Naive thymus-derived CD4-positive, alpha-beta T cell (primary cell): ENCODE data around the gene RUBCN. TPM values are rescaled to one million over a fixed set of nuclear protein-coding genes. Genes with fewer than 3 reads are reported as not detected.
"Not testable (repeated sequence)": the region's sequence is repeated elsewhere in the genome, so short reads cannot be mapped to it uniquely, and the experiment has no call there.

Experiments
- ATAC-seq: fragments of 150-1000 bp; cut with Tn5 transposase; 2 replicates; pipeline ENCODE4 v1.10.0; 2021; ENCODE audit warnings: mild to moderate bottlenecking, moderate library complexity
- CTCF ChIA-PET: fragments of 350-600 bp; sonication (Branson Sonifier 250); formaldehyde crosslinking; loops from one replicate; lab custom pipeline; 2021; ENCODE audit warnings: antibody characterized with exemption; lab: Charles Lee
- POLR2A ChIA-PET: fragments of 350-600 bp; sonication (Branson Sonifier 250); formaldehyde crosslinking; loops from one replicate; lab custom pipeline; 2021; ENCODE audit warnings: antibody characterized with exemption, inconsistent platforms; lab: Charles Lee
- DNase-seq, 9 donors: peaks; one replicate each; pipeline versions ENCODE4 v3.0.0 to v3.0.0-alpha.2; 2020 to 2022; ENCODE audit warnings: mixed read lengths in 1 of 9
- H3K27ac ChIP-seq: one replicate; pipeline ENCODE4 v1.7.0; 2013; ENCODE audit warnings: mild to moderate bottlenecking, low read depth, low read length, moderate library complexity
- H3K27me3 ChIP-seq, 2 donors: one replicate each; pipeline ENCODE4 v1.7.0; 2013; ENCODE audit warnings: low read length in 2 of 2, mild to moderate bottlenecking in 2 of 2, moderate library complexity in 2 of 2; ENCODE audit not compliant: control insufficient read depth in 2 of 2, insufficient read depth in 2 of 2
- H3K36me3 ChIP-seq, 3 experiments: 1 replicate in 2 of 3; 2 replicates in 1 of 3; pipeline ENCODE4 v1.7.0; 2013; ENCODE audit warnings: low read length in 3 of 3, mild to moderate bottlenecking in 3 of 3, moderate library complexity in 1 of 3; ENCODE audit not compliant: insufficient read depth in 3 of 3, control insufficient read depth in 2 of 3
- H3K4me1 ChIP-seq, 2 donors: one replicate each; pipeline ENCODE4 v1.7.0; 2013; ENCODE audit warnings: low read length in 2 of 2, mild to moderate bottlenecking in 2 of 2, moderate library complexity in 1 of 2; ENCODE audit not compliant: control insufficient read depth in 2 of 2, insufficient read depth in 2 of 2
- H3K4me3 ChIP-seq: 2 replicates; pipeline ENCODE4 v1.7.0; 2013; ENCODE audit warnings: mild to moderate bottlenecking, low read length
- H3K9me3 ChIP-seq, 3 experiments: 1 replicate in 2 of 3; 2 replicates in 1 of 3; pipeline ENCODE4 v1.7.0; 2013; ENCODE audit warnings: low read length in 3 of 3; ENCODE audit not compliant: control insufficient read depth in 2 of 3
- H3K27ac Mint-ChIP-seq, 9 donors: one replicate each; pipeline ENCODE4 v1.8.0; 2020 to 2022; ENCODE audit warnings: mixed read lengths in 9 of 9, mild to moderate bottlenecking in 8 of 9, moderate library complexity in 5 of 9, inconsistent platforms in 2 of 9
- H3K27me3 Mint-ChIP-seq, 5 donors: one replicate each; pipeline ENCODE4 v1.8.0; 2021 to 2022; ENCODE audit warnings: mixed read lengths in 5 of 5, mild to moderate bottlenecking in 1 of 5
- H3K36me3 Mint-ChIP-seq, 5 donors: one replicate each; pipeline ENCODE4 v1.8.0; 2020 to 2022; ENCODE audit warnings: mixed read lengths in 5 of 5, mild to moderate bottlenecking in 3 of 5, inconsistent platforms in 1 of 5
- H3K4me1 Mint-ChIP-seq, 7 donors: one replicate each; pipeline ENCODE4 v1.8.0; 2020 to 2022; ENCODE audit warnings: mixed read lengths in 7 of 7, mild to moderate bottlenecking in 3 of 7, inconsistent platforms in 1 of 7
- H3K4me3 Mint-ChIP-seq, 10 donors: one replicate each; pipeline ENCODE4 v1.8.0; 2020 to 2022; ENCODE audit warnings: mild to moderate bottlenecking in 10 of 10, mixed read lengths in 10 of 10, moderate library complexity in 6 of 10, inconsistent platforms in 2 of 10
- H3K9me3 Mint-ChIP-seq, 11 donors: one replicate each; pipeline ENCODE4 v1.8.0; 2020 to 2022; ENCODE audit warnings: mixed read lengths in 11 of 11, mild to moderate bottlenecking in 4 of 11, inconsistent platforms in 1 of 11, moderate library complexity in 1 of 11
- intact Hi-C, 2 donors: fragments of 100-400 bp; cut with micrococcal nuclease; formaldehyde crosslinking; loops; one replicate each; pipeline ENCODE4 v1.15.1; 2023
- polyA plus RNA-seq, 2 donors: library from polyadenylated mRNA; unstranded; fragments of 300-500 nt; fragmentation: Illumina TruSeq; gene quantifications; one replicate each; pipeline ENCODE4 v1.2.3, GENCODE V29; 2021
- total RNA-seq, 6 experiments: library from RNA in 5 of 6; stranded (reverse) in 5 of 6; gene quantifications; 1 replicate in 5 of 6; 2 replicates in 1 of 6; pipeline ENCODE4 v1.2.3 and lab custom pipeline; 2021 to 2026

Gene RUBCN
- total and polyA plus RNA-seq, 7 experiments from 2014 or later: 23.2 to 61.7 (median 45.7) TPM

DNA sequence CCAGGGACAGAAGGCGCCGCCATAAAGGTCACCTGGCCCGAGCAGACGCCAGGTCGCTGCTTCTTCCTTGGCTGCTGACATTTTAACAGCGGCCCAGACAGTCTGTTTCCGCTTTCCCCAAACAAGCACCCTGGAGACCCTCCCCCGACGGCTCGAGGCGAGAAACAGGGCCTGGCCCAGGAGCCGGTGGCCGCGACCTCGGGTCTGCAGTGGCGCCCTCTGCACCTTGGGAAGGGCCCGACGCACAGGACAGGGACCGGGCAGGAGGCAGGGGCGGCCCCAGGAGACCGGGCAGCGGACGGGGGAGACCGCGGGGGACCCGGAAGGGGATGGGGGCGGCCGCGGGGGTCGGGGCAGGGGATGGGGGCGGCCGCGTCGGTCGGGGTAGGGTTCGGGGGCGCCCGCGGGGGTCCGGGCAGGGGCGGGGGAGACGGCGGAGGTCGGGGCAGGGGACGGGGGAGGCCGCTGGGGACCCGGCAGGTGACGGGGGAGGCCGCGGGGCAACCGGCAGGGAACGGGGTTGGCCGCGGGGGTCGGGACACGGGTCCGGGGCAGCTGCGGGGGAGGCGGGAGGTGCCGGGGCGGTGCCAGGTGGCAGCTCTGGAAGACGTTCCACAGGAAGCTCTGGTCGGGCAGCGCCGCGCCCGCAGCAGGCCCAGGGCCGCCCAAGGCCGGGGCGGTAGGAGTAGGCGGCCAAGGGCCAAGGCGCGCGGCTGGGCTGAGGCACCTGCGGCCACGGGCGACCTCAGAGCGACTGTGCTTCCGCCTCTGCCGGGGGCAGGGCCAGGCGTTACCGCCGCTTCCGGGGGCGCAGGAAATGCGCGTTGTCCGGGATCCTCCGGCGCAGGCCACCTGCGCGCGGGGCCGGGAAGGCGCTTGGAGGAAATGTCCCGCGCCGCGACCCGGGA, 82.4 kb downstream of the RUBCN start:
- H3K9me3 ChIP-seq, POLR2A ChIA-PET, H3K36me3 Mint-ChIP-seq, H3K27me3 ChIP-seq, H3K27ac ChIP-seq, H3K27me3 Mint-ChIP-seq, H3K4me3 ChIP-seq, H3K4me1 ChIP-seq, CTCF ChIA-PET, intact Hi-C loops, H3K9me3 Mint-ChIP-seq, H3K36me3 ChIP-seq: not testable (repeated sequence)
- peak overlapping the region in 2 of 10 donors; percentile 56 to 69 for H3K4me3 Mint-ChIP-seq
- H3K4me1 Mint-ChIP-seq: peaks cover 0 to 17% (median 5%) of the 10 kb centered on the region in 7 donors
- peak overlapping the region in 1 of 9 donors; percentile 80 for H3K27ac Mint-ChIP-seq
- DNase-seq (peak in 7 of 9 donors; percentile 14 to 67 (median 29)), ATAC-seq (peak; percentile 94)

- H3K4me3 Mint-ChIP-seq, H3K9me3 ChIP-seq, POLR2A ChIA-PET, H3K27me3 ChIP-seq, H3K27ac ChIP-seq, H3K36me3 ChIP-seq, H3K4me1 ChIP-seq, H3K4me3 ChIP-seq, CTCF ChIA-PET, H3K36me3 Mint-ChIP-seq, H3K27ac Mint-ChIP-seq, ATAC-seq, intact Hi-C loops, H3K27me3 Mint-ChIP-seq, H3K9me3 Mint-ChIP-seq: not testable (repeated sequence)
- peaks cover 0 to 17% (median 5%) of the 10 kb centered on the region in 7 donors for H3K4me1 Mint-ChIP-seq
- DNase-seq: peak in 1 of 9 donors; percentile 10
These were observed 83.8 kb downstream of the RUBCN start for GRCh38 chr3:197652860-197653259.

DNA sequence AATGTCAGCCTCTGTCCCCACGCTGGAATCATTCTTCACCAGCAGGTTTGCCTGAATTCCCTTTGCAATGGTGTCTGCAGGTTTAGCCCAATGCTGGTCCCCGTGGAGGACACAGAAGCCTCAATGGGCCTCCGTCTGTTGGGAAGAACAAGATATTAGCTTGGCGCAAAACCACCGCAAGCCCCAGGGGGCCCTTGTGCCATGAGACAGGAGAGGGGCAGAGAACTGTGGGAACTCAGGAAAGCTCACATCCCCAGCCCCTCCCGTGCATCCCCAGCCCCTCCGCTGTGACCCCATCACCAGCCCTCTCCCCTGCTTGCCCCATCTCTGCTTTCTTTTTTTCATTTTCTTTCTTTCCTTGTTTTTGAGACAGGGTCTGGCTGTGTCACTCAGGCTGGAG, 89.1 kb downstream of the RUBCN start:
- Mint-ChIP-seq H3K36me3 (peaks cover 0 to 10% (median 0%) of the 10 kb centered on the region in 5 donors), H3K4me1 (peaks cover 0 to 12% (median 5%) of the 10 kb centered on the region in 7 donors)
- CTCF ChIA-PET, H3K27ac Mint-ChIP-seq, H3K27ac ChIP-seq, H3K27me3 Mint-ChIP-seq, H3K4me3 Mint-ChIP-seq, DNase-seq, H3K4me3 ChIP-seq, ATAC-seq, H3K9me3 ChIP-seq, H3K36me3 ChIP-seq, POLR2A ChIA-PET, H3K27me3 ChIP-seq, H3K4me1 ChIP-seq, intact Hi-C loops, H3K9me3 Mint-ChIP-seq: not testable (repeated sequence)

- POLR2A ChIA-PET, H3K4me3 ChIP-seq, H3K36me3 ChIP-seq, H3K27ac Mint-ChIP-seq, H3K4me1 ChIP-seq, H3K27me3 Mint-ChIP-seq, H3K27me3 ChIP-seq, DNase-seq, H3K27ac ChIP-seq, ATAC-seq, H3K9me3 Mint-ChIP-seq, H3K9me3 ChIP-seq, intact Hi-C loops, H3K4me3 Mint-ChIP-seq: not testable (repeated sequence)
- Mint-ChIP-seq H3K4me1 (peaks cover 0 to 10% (median 5%) of the 10 kb centered on the region in 7 donors), H3K36me3 (peaks cover 0 to 10% (median 0%) of the 10 kb centered on the region in 5 donors)
- CTCF ChIA-PET: interaction anchor here (0.7 kb wide), 1 partner anchor 35 kb away, joined by 6 read pairs; no protein-coding TSS in a partner anchor
These were observed 89.5 kb downstream of the RUBCN start for GRCh38 chr3:197647191-197647590.

DNA sequence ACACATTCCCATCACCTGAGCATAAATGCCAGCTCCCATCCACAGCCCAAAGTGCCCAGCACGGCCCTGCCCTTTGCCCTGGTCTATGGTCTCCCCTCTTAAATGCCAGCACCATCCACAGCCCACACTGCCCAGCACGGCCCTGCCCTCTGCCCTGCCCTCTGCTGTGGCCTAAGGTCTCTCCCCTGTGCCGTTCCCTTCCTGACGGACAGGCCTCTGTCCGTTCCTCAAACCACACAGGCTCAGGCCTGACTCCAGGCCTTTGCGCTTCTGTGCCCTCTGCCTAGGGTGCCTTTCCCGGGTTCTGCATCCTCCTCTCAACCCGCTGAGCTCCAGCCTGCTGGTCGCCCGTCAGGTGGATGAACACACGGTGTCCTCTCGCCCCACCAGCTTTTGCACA, 90.4 kb downstream of the RUBCN start:
- H3K4me3 Mint-ChIP-seq, POLR2A ChIA-PET, H3K9me3 Mint-ChIP-seq, H3K27ac Mint-ChIP-seq, intact Hi-C loops, H3K4me1 Mint-ChIP-seq, H3K27ac ChIP-seq, H3K27me3 ChIP-seq, CTCF ChIA-PET, H3K4me3 ChIP-seq, DNase-seq, H3K36me3 ChIP-seq, H3K4me1 ChIP-seq, H3K9me3 ChIP-seq, H3K27me3 Mint-ChIP-seq, ATAC-seq: not testable (repeated sequence)
- H3K36me3 Mint-ChIP-seq: peaks cover 0 to 13% (median 0%) of the 10 kb centered on the region in 5 donors

DNA sequence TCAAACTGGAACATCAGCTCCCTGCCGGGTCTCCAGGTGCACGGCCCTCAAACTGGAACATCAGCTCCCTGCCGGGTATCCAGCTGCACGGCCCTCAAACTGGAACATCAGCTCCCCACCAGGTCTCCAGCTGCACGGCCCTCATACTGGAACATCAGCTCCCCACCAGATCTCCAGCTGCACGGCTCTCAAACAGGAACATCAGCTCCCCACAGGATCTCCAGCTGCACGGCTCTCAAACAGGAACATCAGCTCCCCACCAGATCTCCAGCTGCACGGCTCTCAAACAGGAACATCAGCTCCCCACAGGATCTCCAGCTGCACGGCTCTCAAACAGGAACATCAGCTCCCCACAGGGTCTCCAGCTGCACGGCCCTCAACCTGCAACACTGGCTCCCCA, 99.1 kb downstream of the RUBCN start:
- H3K4me1 ChIP-seq, H3K27ac ChIP-seq, H3K4me3 Mint-ChIP-seq, ATAC-seq, H3K9me3 Mint-ChIP-seq, H3K27ac Mint-ChIP-seq, DNase-seq, H3K9me3 ChIP-seq, H3K27me3 Mint-ChIP-seq, H3K27me3 ChIP-seq, H3K36me3 ChIP-seq, H3K36me3 Mint-ChIP-seq, H3K4me3 ChIP-seq, intact Hi-C loops, POLR2A ChIA-PET: not testable (repeated sequence)
- CTCF ChIA-PET: interaction anchor here (0.7 kb wide), 2 partner anchors 30 to 79 kb away, joined by 3 to 4 read pairs; no protein-coding TSS in a partner anchor
- H3K4me1 Mint-ChIP-seq: peaks cover 0 to 23% (median 0%) of the 10 kb centered on the region in 7 donors
